ENCODE data around the gene ATXN1. TPM values are rescaled to one million over a fixed set of nuclear protein-coding genes. Genes with fewer than 3 reads are reported as not detected.

ATXN1 gene
- total and polyA plus RNA-seq, 2 experiments from 2014 or later = 4.8 to 9.1 TPM

- Histone ChIP-seq H3K79me2 (replicated peaks; ENCODE audit: insufficient read depth) (no peaks in the 10 kb centered on the region), H3F3A (replicated peaks; ENCODE audit: low read depth) (no peaks in the 10 kb centered on the region), H3K4me2 (no peak overlapping the region), H3K27me3 (ENCODE audit: insufficient read depth) (no peaks in the 10 kb centered on the region), H4K20me1 (replicated peaks; ENCODE audit: insufficient read depth) (no peaks in the 10 kb centered on the region), H3K9me2 (ENCODE audit: insufficient read depth) (no peaks in the 10 kb centered on the region), H3K27ac (ENCODE audit: low read depth) (no peak overlapping the region), H3K4me1 (ENCODE audit: insufficient read depth) (peaks cover 3% of the 10 kb centered on the region), H2AFZ (no peak overlapping the region), H3K36me3 (ENCODE audit: insufficient read depth) (no peaks in the 10 kb centered on the region), H3K4me3 (no peak overlapping the region)
- Mint-ChIP-seq H3K36me3 (ENCODE audit: low read depth) (no peaks in the 10 kb centered on the region), H3K4me1 (peaks cover 11% of the 10 kb centered on the region; the same call in 2 of the 3 replicates), H3K4me3 (no peak overlapping the region), H3K9me3 (no peaks in the 10 kb centered on the region), H3K27me3 (ENCODE audit: insufficient read depth, low read depth, poor library complexity) (no peaks in the 10 kb centered on the region), H3K27ac (no peak overlapping the region)
- ATAC-seq = no peak
- no peak for DNase-seq (ENCODE audit: low spot score)
- TF ChIP-seq, protein P1, sequence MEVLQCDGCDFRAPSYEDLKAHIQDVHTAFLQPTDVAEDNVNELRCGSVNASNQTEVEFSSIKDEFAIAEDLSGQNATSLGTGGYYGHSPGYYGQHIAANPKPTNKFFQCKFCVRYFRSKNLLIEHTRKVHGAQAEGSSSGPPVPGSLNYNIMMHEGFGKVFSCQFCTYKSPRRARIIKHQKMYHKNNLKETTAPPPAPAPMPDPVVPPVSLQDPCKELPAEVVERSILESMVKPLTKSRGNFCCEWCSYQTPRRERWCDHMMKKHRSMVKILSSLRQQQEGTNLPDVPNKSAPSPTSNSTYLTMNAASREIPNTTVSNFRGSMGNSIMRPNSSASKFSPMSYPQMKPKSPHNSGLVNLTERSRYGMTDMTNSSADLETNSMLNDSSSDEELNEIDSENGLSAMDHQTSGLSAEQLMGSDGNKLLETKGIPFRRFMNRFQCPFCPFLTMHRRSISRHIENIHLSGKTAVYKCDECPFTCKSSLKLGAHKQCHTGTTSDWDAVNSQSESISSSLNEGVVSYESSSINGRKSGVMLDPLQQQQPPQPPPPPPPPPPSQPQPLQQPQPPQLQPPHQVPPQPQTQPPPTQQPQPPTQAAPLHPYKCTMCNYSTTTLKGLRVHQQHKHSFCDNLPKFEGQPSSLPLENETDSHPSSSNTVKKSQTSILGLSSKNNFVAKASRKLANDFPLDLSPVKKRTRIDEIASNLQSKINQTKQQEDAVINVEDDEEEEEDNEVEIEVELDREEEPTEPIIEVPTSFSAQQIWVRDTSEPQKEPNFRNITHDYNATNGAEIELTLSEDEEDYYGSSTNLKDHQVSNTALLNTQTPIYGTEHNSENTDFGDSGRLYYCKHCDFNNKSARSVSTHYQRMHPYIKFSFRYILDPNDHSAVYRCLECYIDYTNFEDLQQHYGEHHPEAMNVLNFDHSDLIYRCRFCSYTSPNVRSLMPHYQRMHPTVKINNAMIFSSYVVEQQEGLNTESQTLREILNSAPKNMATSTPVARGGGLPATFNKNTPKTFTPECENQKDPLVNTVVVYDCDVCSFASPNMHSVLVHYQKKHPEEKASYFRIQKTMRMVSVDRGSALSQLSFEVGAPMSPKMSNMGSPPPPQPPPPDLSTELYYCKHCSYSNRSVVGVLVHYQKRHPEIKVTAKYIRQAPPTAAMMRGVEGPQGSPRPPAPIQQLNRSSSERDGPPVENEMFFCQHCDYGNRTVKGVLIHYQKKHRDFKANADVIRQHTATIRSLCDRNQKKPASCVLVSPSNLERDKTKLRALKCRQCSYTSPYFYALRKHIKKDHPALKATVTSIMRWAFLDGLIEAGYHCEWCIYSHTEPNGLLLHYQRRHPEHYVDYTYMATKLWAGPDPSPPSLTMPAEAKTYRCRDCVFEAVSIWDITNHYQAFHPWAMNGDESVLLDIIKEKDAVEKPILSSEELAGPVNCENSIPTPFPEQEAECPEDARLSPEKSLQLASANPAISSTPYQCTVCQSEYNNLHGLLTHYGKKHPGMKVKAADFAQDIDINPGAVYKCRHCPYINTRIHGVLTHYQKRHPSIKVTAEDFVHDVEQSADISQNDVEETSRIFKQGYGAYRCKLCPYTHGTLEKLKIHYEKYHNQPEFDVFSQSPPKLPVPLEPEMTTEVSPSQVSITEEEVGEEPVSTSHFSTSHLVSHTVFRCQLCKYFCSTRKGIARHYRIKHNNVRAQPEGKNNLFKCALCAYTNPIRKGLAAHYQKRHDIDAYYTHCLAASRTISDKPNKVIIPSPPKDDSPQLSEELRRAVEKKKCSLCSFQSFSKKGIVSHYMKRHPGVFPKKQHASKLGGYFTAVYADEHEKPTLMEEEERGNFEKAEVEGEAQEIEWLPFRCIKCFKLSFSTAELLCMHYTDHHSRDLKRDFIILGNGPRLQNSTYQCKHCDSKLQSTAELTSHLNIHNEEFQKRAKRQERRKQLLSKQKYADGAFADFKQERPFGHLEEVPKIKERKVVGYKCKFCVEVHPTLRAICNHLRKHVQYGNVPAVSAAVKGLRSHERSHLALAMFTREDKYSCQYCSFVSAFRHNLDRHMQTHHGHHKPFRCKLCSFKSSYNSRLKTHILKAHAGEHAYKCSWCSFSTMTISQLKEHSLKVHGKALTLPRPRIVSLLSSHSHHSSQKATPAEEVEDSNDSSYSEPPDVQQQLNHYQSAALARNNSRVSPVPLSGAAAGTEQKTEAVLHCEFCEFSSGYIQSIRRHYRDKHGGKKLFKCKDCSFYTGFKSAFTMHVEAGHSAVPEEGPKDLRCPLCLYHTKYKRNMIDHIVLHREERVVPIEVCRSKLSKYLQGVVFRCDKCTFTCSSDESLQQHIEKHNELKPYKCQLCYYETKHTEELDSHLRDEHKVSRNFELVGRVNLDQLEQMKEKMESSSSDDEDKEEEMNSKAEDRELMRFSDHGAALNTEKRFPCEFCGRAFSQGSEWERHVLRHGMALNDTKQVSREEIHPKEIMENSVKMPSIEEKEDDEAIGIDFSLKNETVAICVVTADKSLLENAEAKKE (CRISPR knock-in tag; IDR thresholded peaks at IDR 0.05) = no peak
- TF ChIP-seq CREB1 (CRISPR knock-in tag; IDR thresholded peaks at IDR 0.05; ENCODE audit: low read depth) (no peak), EZH2 (IDR thresholded peaks at IDR 0.05; ENCODE audit: low read depth, unreplicated experiment) (no peak), NANOG (IDR thresholded peaks at IDR 0.05; ENCODE audit: borderline replicate concordance) (no peak), STAT1 (IDR thresholded peaks at IDR 0.05; ENCODE audit: unreplicated experiment) (no peak), ZNF331 (CRISPR knock-in tag; IDR thresholded peaks at IDR 0.05; ENCODE audit: low read depth) (no peak), JUNB (IDR thresholded peaks at IDR 0.05; ENCODE audit: unreplicated experiment) (no peak), REST (IDR thresholded peaks at IDR 0.05; ENCODE audit: unreplicated experiment) (no peak), POLR2AphosphoS5 (IDR thresholded peaks at IDR 0.05; ENCODE audit: low read depth) (no peak), ZNF114 (CRISPR knock-in tag; IDR thresholded peaks at IDR 0.05) (no peak), CTCF (conservative IDR thresholded peaks at IDR 0.05; ENCODE audit: low read depth in 2 of 2) (no peak)
- TF ChIP-seq, protein P2, sequence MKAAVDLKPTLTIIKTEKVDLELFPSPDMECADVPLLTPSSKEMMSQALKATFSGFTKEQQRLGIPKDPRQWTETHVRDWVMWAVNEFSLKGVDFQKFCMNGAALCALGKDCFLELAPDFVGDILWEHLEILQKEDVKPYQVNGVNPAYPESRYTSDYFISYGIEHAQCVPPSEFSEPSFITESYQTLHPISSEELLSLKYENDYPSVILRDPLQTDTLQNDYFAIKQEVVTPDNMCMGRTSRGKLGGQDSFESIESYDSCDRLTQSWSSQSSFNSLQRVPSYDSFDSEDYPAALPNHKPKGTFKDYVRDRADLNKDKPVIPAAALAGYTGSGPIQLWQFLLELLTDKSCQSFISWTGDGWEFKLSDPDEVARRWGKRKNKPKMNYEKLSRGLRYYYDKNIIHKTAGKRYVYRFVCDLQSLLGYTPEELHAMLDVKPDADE (IDR thresholded peaks at IDR 0.05) = no peak
These were observed 288.8 kb downstream of the ATXN1 start for GRCh38 chr6:16472349-16473069.

All from GM23338 (cell line).